Measurements from ENCODE around the gene CST3.

CST3 gene

DNA sequence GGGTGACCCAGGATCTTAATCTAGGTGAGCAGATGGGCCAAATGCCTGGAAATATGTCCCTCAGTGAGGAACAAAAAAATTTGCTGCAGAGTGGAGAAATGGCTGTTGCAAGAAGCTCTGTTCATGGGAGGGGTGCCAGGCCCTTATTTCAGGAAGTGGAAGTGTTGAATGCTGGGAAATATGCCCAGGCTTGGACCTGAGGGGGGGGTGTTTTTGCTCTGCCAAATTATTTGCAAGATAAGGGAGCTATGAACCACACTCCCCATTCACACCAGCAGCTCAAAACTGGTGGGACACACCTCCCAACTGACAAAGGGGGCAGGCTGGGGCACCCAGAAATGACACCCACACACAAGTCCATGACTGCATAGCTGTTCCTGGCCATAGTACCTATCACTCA is 42.4 kb upstream of the CST3 start:
- TF ChIP-seq MYC (IDR thresholded peaks at IDR 0.05; ENCODE audit: low read depth, low read length) (no peak), POLR2A (IDR thresholded peaks at IDR 0.05; ENCODE audit: extremely low read depth, insufficient read length) (no peak)
- TF ChIP-seq, protein P1, sequence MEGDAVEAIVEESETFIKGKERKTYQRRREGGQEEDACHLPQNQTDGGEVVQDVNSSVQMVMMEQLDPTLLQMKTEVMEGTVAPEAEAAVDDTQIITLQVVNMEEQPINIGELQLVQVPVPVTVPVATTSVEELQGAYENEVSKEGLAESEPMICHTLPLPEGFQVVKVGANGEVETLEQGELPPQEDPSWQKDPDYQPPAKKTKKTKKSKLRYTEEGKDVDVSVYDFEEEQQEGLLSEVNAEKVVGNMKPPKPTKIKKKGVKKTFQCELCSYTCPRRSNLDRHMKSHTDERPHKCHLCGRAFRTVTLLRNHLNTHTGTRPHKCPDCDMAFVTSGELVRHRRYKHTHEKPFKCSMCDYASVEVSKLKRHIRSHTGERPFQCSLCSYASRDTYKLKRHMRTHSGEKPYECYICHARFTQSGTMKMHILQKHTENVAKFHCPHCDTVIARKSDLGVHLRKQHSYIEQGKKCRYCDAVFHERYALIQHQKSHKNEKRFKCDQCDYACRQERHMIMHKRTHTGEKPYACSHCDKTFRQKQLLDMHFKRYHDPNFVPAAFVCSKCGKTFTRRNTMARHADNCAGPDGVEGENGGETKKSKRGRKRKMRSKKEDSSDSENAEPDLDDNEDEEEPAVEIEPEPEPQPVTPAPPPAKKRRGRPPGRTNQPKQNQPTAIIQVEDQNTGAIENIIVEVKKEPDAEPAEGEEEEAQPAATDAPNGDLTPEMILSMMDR (IDR thresholded peaks at IDR 0.05; ENCODE audit: low read depth, low read length) = no peak
- TF ChIP-seq, protein P2, sequence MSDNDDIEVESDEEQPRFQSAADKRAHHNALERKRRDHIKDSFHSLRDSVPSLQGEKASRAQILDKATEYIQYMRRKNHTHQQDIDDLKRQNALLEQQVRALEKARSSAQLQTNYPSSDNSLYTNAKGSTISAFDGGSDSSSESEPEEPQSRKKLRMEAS (IDR thresholded peaks at IDR 0.05; ENCODE audit: low read depth, low read length) = no peak
- DNase-seq (ENCODE audit: low read depth) = peak; percentile 8
- no peak overlapping the region for H3K4me3 ChIP-seq (ENCODE audit: low read depth, low read length)

DNA sequence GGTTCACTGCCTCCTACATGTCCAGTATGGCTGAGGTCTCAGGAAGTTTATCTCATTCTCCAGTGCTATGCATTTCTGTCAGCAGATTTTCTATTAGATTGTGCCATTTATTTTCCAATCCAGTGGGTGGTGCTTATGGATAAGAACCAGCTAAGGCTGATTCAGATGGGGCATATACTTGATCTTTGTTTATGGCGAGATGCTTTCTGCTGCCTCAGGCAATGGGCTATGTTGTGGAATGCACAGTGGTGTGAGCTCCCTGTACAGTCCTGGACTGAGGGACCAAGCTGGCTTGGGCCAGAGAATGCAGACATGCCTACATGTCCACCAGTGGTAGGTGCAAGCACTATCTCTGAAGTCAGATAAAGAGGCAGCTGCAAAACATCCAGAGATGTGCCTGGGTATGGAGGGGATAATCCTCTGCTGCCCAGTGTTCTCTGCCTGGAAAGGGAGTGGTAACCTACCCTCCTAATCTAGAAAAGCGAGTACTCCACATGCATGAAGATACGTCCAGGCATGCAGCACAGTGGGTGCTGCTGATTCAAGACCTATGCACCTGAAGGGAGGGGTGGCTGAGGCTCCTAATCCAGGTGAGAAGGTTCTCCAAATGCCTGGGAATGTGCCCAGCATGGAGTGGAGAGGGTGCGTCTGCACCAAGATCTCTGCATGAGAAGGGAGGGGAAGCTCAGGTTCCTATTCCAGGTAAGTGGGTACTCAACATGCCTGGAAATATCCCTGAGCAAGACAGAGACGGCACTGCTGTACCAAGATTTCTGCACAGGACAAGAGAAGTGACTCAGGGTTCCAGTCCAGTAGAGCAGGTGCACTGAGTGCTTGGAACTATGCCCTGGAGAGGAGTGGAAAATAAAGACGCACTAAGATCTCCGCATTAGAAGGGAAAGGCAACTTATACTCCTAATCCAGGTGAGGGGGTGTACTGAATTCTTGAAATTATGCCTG is 41.7 kb upstream of the CST3 start:
- TF ChIP-seq, protein P2 (IDR thresholded peaks at IDR 0.05; ENCODE audit: low read depth, low read length) = no peak
- TF ChIP-seq POLR2A (IDR thresholded peaks at IDR 0.05; ENCODE audit: extremely low read depth, insufficient read length) (no peak), MYC (IDR thresholded peaks at IDR 0.05; ENCODE audit: low read depth, low read length) (no peak)
- TF ChIP-seq, protein P1 (IDR thresholded peaks at IDR 0.05; ENCODE audit: low read depth, low read length) = no peak
- no peak overlapping the region for H3K4me3 ChIP-seq (ENCODE audit: low read depth, low read length)
- DNase-seq (ENCODE audit: low read depth) = no peak

DNA sequence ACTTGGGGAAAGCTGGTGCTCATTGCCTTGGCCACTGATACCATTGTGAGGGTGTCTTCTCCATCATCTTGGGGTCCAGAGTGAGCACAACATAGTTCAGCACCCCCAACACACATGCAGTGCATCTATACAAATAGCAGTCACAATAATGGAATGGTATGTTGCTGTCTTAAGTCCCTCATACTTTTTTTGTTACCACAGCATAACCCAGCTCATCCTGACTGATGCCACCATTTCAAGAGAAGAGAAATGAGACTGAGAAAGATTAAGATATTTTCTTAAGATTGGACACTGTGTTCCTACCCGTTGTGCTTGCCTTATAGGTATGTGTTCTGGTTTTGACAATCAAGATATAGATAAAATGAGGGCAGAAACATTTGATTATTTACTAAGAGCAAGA is 35.5 kb upstream of the CST3 start:
- TF ChIP-seq POLR2A (IDR thresholded peaks at IDR 0.05; ENCODE audit: extremely low read depth, insufficient read length) (no peak), MYC (IDR thresholded peaks at IDR 0.05; ENCODE audit: low read depth, low read length) (no peak)
- TF ChIP-seq, protein P1 (IDR thresholded peaks at IDR 0.05; ENCODE audit: low read depth, low read length) = no peak
- TF ChIP-seq, protein P2 (IDR thresholded peaks at IDR 0.05; ENCODE audit: low read depth, low read length) = no peak
- DNase-seq (ENCODE audit: low read depth) = no peak
- no peak overlapping the region for H3K4me3 ChIP-seq (ENCODE audit: low read depth, low read length)

DNA sequence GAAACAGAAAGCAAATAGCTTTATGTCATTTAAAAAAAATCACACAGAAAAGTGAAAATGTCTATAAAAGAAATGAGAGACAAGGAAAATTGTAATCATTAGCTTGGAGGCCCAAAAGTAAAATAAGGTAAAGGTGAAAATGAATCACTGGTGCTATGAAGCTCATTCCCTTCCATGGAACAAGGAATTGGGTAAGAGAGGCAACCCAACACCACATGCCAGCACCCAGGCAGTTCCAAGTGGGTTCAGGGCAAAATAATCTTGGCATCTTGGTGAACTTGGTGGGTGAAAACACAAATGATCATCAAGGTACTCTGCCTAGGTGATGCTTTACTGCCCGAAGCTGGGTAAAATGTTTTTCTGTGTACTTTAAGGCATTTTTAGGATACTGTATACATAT is 34.4 kb upstream of the CST3 start:
- H3K4me3 ChIP-seq (ENCODE audit: low read depth, low read length) = no peak overlapping the region
- TF ChIP-seq POLR2A (IDR thresholded peaks at IDR 0.05; ENCODE audit: extremely low read depth, insufficient read length) (no peak), MYC (IDR thresholded peaks at IDR 0.05; ENCODE audit: low read depth, low read length) (no peak)
- TF ChIP-seq, protein P2 (IDR thresholded peaks at IDR 0.05; ENCODE audit: low read depth, low read length) = no peak
- TF ChIP-seq, protein P1 (IDR thresholded peaks at IDR 0.05; ENCODE audit: low read depth, low read length) = no peak
- DNase-seq (ENCODE audit: low read depth) = no peak

DNA sequence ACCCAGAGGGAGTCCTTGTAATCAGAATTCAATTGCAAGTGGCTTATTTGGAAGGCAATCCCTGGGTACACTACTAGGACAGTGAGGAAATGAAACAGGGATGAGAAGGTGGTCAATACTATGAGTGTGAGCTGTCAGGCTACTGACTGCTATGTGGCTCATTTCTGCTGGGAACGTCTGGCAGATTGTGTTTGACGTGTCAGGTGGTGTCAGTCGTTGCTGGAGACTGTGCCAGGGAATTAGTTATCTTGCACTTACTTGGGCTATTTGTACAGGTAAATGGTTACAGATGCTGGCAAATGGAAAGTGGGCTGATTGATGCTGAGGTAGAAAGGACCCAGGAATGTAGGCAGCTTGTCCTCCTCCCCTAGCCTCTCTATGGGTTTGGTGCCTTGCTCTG is 33.7 kb upstream of the CST3 start:
- no peak for DNase-seq (ENCODE audit: low read depth)
- no peak overlapping the region for H3K4me3 ChIP-seq (ENCODE audit: low read depth, low read length)
- TF ChIP-seq, protein P1 (IDR thresholded peaks at IDR 0.05; ENCODE audit: low read depth, low read length) = no peak
- TF ChIP-seq POLR2A (IDR thresholded peaks at IDR 0.05; ENCODE audit: extremely low read depth, insufficient read length) (no peak), MYC (IDR thresholded peaks at IDR 0.05; ENCODE audit: low read depth, low read length) (no peak)
- TF ChIP-seq, protein P2 (IDR thresholded peaks at IDR 0.05; ENCODE audit: low read depth, low read length) = no peak
